GM10266 (cell line): ENCODE results near the gene GUCY1B1.

ENCODE experiments used
- DNase-seq: peaks from one replicate; pipeline ENCODE4 v3.0.0; 2012; ENCODE audit errors: extremely low spot score
- CTCF ChIP-seq: IDR thresholded peaks from 2 replicates; pipeline ENCODE4 v1.5.1; 2012; ENCODE audit warnings: mild to moderate bottlenecking, low read depth; ENCODE audit not compliant: control insufficient read depth, insufficient read depth; ENCODE audit errors: missing control alignments

GUCY1B1 gene

DNA sequence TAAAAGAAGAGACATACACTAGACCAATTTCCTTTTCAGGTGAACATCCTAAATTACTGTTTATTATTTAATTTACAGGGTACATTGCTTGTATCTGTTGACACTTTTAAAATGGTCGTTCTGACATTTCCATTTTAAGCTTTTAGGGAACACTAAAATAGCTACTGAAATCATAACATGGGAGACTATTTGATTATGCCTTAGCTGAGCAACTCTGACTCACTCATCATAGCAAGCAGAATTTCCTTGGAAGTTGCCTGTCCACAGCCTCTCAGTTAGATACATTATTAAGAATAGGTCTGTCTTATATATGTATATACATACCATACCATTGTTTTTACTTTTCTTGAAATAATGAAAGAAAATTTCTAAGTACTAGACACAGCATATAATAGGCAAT is 22.0 kb downstream of the GUCY1B1 start:
- TF ChIP-seq CTCF, result no peak
- no peak for DNase-seq

DNA sequence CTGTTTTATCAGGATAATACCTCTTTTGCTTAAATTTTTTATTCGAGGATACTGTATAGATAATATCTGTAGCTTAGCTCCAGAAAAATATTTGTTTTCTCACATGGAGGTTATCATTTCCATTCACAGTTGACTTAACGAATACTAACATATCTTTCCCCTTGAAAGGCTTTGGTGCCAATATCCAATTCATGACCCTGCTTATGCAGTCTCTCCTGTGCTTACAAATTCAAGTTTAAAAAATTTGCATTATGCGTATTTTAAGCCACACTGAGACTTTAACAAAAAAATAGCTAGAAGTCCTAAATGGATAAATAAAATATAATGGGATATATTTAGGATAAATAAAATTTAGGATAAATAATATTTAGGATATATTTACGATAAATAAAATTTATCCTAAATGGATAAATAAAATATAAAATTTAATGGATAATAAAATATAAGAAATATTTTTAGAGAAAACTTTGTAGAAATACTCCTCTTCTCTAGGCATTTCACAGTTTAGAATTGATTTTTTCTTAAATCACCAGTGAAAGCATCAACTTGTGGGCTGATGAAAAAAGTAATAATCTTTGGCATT is 22.5 kb downstream of the GUCY1B1 start:
- no peak for DNase-seq
- no peak for TF ChIP-seq CTCF

DNA sequence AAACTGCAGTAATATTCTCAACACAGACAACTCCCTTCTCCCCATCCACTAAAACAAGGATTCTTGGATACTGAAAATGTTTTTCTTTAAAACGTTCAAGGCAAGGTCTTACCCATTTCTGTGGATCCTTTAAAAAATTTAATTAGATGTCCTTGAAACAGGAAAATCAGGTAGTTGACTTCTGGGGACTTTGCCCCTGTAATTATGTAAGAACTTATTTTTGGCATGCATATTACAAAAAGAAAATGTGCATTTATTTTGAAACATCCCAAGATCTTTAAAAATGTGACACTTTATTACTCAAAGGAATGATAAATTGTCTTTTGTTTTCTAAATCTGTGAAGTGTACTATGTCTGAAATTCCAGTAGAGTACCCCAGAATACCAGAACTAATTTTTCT is 25.8 kb downstream of the GUCY1B1 start:
- no peak for TF ChIP-seq CTCF
- DNase-seq, result no peak

DNA sequence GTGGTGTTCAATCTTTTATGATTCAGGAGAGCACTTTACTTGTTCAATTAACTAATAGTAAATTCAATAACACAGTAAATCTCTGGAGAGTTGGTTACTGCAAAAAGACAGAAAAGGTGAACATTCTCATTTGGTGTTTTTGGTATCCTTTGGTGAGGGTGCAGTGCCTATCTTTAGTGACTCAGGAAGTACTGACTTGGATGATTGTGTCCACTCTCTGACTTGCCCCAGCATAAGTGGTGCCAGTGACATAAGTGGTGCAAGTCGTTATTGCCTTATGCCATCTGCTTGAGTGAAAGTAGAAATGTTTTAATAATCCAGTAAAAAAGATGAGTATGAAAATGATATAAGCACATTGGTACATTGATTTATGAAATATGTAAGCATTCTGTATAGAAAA is 27.0 kb downstream of the GUCY1B1 start:
- no peak for TF ChIP-seq CTCF
- no peak for DNase-seq

DNA sequence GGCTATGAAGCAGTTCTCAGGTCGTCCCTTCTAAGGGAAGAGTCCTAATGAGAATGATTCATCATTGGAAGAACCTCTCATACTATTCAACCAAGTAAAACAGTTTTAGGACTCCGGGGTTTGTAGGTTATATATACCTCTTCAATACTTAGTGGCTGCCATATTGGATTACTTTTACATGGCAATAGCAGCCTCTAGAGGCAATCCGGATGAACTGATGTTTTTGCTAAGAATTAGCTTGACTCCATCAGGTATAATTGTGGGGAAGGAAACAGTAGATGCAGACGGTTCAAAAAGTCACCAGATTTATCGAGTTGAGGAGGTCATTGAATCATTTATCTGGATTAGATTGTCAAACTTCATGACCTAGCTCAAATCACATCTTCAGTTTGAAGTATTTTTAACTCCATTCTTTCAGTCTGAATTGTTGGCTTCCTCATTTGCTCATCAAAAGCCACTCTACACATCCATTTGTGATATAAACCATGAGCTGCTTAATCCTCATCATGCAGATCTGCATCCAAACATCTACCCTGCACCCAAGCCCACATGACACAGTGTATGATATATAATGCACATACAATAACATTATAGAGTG is 28.4 kb downstream of the GUCY1B1 start:
- DNase-seq, result peak; percentile 40

DNA sequence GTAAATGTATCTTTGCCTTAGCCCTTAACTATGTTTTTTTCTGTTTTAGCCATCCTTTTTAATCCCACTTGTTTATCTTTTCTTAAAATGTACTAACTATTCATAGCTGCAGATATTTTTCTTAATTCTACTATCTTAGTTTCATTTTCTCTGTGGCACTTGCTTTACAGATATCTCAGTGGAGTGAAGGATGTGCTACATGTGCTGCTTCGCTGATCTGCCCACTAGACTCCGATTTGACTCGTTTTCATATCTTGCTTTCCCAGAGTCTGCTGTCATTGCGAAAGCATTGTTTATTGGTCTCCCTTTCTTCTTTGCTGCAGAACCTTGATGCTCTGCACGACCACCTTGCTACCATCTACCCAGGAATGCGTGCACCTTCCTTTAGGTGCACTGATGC is 30.6 kb downstream of the GUCY1B1 start:
- no peak for TF ChIP-seq CTCF
- no peak for DNase-seq

More for the DNA sequence above, 28.4 kb downstream of the GUCY1B1 start:
- TF ChIP-seq CTCF, result peak; percentile 85

- DNase-seq, result no peak
- TF ChIP-seq CTCF, result no peak
These were observed 31.2 kb downstream of the GUCY1B1 start for GRCh38 chr4:155789982-155790381.
